Measurements from ENCODE around the gene AFF4.

- no peak for TF ChIP-seq CTCF (IDR thresholded peaks at IDR 0.05)
- no peak for TF ChIP-seq POLR2A (IDR thresholded peaks at IDR 0.05)
These were observed 16.0 kb upstream of the AFF4 start for GRCh38 chr5:132979367-132979940.
